Cerebellar cortex (tissue), 1 donor: ENCODE measurements around the gene SLC25A34.

ENCODE experiments used
- DNase-seq: peaks from one replicate; pipeline ENCODE4 v3.0.0-alpha.2; 2015; ENCODE audit warnings: low spot score

SLC25A34 gene

GRCh38 chr1:15733218-15733725, 2.8 kb upstream of the SLC25A34 start:
- peak; percentile 49 for DNase-seq

GRCh38 chr1:15733726-15734226, 2.3 kb upstream of the SLC25A34 start:
- no peak for DNase-seq

GRCh38 chr1:15734296-15734695, 1.8 kb upstream of the SLC25A34 start:
- no peak for DNase-seq

- no peak for DNase-seq
Observed at GRCh38 chr1:15734901-15735300, 1.2 kb upstream of the SLC25A34 start.

GRCh38 chr1:15735304-15736037, 587 bp upstream of the SLC25A34 start:
- DNase-seq = no peak

- no peak for DNase-seq
Observed at GRCh38 chr1:15736892-15737261, 819 bp downstream of the SLC25A34 start.

GRCh38 chr1:15737324-15738319, 1.6 kb downstream of the SLC25A34 start:
- no peak for DNase-seq

- DNase-seq = no peak
Observed at GRCh38 chr1:15738416-15739113, 2.5 kb downstream of the SLC25A34 start.

- no peak for DNase-seq
Observed at GRCh38 chr1:15739259-15739658, 3.2 kb downstream of the SLC25A34 start.

- DNase-seq = peak; percentile 22
Observed at GRCh38 chr1:15739745-15740144, 3.7 kb downstream of the SLC25A34 start.

GRCh38 chr1:15740924-15741850, 5.1 kb downstream of the SLC25A34 start:
- DNase-seq = peak; percentile 91

- DNase-seq = no peak
Observed at GRCh38 chr1:15742339-15742801, 6.3 kb downstream of the SLC25A34 start, which contains the start of gene TMEM82. TMEM82 (plus strand) TSS chr1:15742499; CDS start chr1:15742560, 61 bp downstream.

GRCh38 chr1:15744122-15744679, 8.1 kb downstream of the SLC25A34 start:
- no peak for DNase-seq

GRCh38 chr1:15747378-15747777, 11.3 kb downstream of the SLC25A34 start:
- DNase-seq = no peak

- no peak for DNase-seq
Observed at GRCh38 chr1:15748264-15748663, 12.2 kb downstream of the SLC25A34 start.

- DNase-seq = no peak
Observed at GRCh38 chr1:15748690-15749398, 12.8 kb downstream of the SLC25A34 start.

GRCh38 chr1:15749399-15750291, 13.6 kb downstream of the SLC25A34 start:
- no peak for DNase-seq

- no peak for DNase-seq
Observed at GRCh38 chr1:15750924-15751323, 14.9 kb downstream of the SLC25A34 start.

GRCh38 chr1:15751717-15752116, 15.7 kb downstream of the SLC25A34 start:
- no peak for DNase-seq
